Measurements from ENCODE around the gene GAL. TPM values are rescaled to one million over a fixed set of nuclear protein-coding genes. Genes with fewer than 3 reads are reported as not detected.

GAL gene
- total RNA-seq, 5 donors from 2014 or later (not counting 1 experiment from before 2014, with no cell fraction given): 0.35 TPM; not detected in 4

- ChIA-PET CTCF (no interaction called here), POLR2A (no interaction called here)
- H3K36me3 Mint-ChIP-seq: no peaks in the 10 kb centered on the region
- no peak overlapping the region for H3K27ac ChIP-seq (ENCODE audit: low read length)
- H3K9me3 Mint-ChIP-seq: peaks cover 0 to 8% (median 3%) of the 10 kb centered on the region in 3 donors
- H3K9me3 ChIP-seq: no peaks in the 10 kb centered on the region
- no peaks in the 10 kb centered on the region for H3K4me1 ChIP-seq (ENCODE audit: control insufficient read depth in 1 of 2, extremely low read depth in 1 of 2, insufficient read depth in 2 of 2, low read length in 2 of 2)
- peaks cover 9 to 33% of the 10 kb centered on the region in 2 donors for H3K27me3 Mint-ChIP-seq
- H3K27me3 ChIP-seq (replicated peaks in 1 of 2; ENCODE audit: control insufficient read depth in 2 of 2, extremely low read depth in 1 of 2, insufficient read depth in 2 of 2, low read length in 1 of 2): peaks cover 0 to 70% of the 10 kb centered on the region in 2 experiments
- WGBS (ENCODE audit: insufficient coverage): 69% methylated on average over 11 of the region's 12 CpGs
- no peak overlapping the region for H3K4me3 Mint-ChIP-seq
- H3K4me1 Mint-ChIP-seq: no peaks in the 10 kb centered on the region
- no peak for DNase-seq
- H3K4me3 ChIP-seq (ENCODE audit: control insufficient read depth in 1 of 2, extremely low read depth in 1 of 2, low read length in 1 of 2): no peak overlapping the region
- no peaks in the 10 kb centered on the region for H3K36me3 ChIP-seq (ENCODE audit: control insufficient read depth in 2 of 2, extremely low read depth in 1 of 2, insufficient read depth in 1 of 2, low read length in 1 of 2)
- no peak for ATAC-seq (replicated peaks in 1 of 4)
- no peak overlapping the region for H3K27ac Mint-ChIP-seq
Measured at GRCh38 chr11:68652683-68653156, 31.6 kb upstream of the GAL start.

DNA sequence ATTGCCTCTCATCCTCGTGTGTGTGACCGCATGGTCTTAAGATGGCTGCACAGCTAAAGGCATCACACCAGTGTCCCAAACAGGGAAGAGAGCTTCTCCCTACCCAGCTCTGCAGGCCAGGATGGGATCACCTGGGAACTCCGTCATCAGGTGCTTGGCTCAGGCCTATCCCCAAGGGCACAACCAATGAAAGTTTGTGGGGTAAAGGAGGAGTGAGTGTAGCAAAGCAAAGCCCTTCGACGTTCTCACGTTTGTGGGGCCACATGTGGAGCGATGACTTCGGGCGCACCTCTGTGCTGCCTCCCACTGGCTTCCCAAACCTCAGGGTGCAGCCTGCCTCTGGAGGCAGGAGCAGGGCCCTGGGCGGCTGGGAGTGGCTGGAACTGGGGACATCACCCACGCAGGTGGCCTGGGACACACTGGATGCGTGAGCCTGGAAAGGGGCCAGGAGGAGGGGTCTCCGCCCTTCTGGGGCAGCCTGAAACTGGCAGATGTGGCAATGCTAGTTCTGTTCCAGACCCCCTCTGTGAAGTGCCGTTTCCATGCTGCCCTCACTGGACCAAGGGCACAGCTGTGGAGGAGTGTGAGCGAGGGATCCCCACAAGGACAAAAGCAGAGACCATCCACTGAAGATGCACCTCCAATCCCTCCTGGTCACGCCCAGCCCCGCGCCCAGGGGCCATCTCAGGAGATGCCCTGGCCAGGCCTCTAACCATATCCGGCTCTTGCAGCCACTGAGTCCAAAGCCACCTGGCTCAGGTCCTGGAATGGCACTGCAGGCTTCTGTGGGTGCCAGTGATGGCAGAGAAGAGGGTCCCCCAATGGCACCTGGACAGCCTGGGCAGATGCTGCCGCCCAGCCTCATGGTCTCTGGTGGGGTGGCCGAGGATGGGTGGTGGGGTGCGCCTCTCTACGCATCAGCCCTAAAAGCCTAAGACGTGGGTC, 30.6 kb upstream of the GAL start:
- no peaks in the 10 kb centered on the region for H3K9me3 ChIP-seq
- no peak overlapping the region for H3K27ac Mint-ChIP-seq
- DNase-seq (no peak), ATAC-seq (replicated peaks in 1 of 4) (no peak)
- H3K9me3 Mint-ChIP-seq: peaks cover 0 to 8% (median 3%) of the 10 kb centered on the region in 3 donors
- H3K27me3 Mint-ChIP-seq: peaks cover 9 to 38% of the 10 kb centered on the region in 2 donors
- H3K27ac ChIP-seq (ENCODE audit: low read length): no peak overlapping the region
- H3K4me3 Mint-ChIP-seq: no peak overlapping the region
- peaks cover 0 to 69% of the 10 kb centered on the region in 2 experiments for H3K27me3 ChIP-seq (replicated peaks in 1 of 2; ENCODE audit: control insufficient read depth in 2 of 2, extremely low read depth in 1 of 2, insufficient read depth in 2 of 2, low read length in 1 of 2)
- no peaks in the 10 kb centered on the region for H3K4me1 Mint-ChIP-seq
- WGBS (ENCODE audit: insufficient coverage): 75% methylated on average over 16 of the region's 24 CpGs
- no peak overlapping the region for H3K4me3 ChIP-seq (ENCODE audit: control insufficient read depth in 1 of 2, extremely low read depth in 1 of 2, low read length in 1 of 2)
- no peaks in the 10 kb centered on the region for H3K4me1 ChIP-seq (ENCODE audit: control insufficient read depth in 1 of 2, extremely low read depth in 1 of 2, insufficient read depth in 2 of 2, low read length in 2 of 2)
- ChIA-PET POLR2A (no interaction called here), CTCF (no interaction called here)
- H3K36me3 Mint-ChIP-seq: no peaks in the 10 kb centered on the region
- no peaks in the 10 kb centered on the region for H3K36me3 ChIP-seq (ENCODE audit: control insufficient read depth in 2 of 2, extremely low read depth in 1 of 2, insufficient read depth in 1 of 2, low read length in 1 of 2)

DNA sequence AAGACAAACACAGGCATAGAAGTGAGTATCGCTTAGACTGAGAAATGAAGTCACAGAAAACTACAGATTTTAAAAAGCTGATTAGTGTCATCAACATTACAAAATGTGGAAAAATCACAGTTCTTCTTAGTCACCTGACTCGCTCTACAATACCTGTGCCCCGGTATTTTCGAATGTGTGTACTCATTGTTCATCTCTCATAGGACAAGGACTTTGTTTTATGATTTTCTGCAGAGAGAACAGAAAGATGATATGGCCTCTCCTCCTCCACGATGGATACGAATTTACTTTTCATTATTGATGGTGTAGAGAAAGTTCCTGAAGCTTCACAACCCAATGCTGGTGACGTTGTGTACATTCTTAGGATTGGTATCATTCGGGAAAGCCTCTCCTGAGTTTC, 29.4 kb upstream of the GAL start:
- Histone ChIP-seq H3K27ac (ENCODE audit: low read length) (no peak overlapping the region), H3K27me3 (replicated peaks in 1 of 2; ENCODE audit: control insufficient read depth in 2 of 2, extremely low read depth in 1 of 2, insufficient read depth in 2 of 2, low read length in 1 of 2) (peaks cover 0 to 65% of the 10 kb centered on the region in 2 experiments), H3K4me3 (ENCODE audit: control insufficient read depth in 1 of 2, extremely low read depth in 1 of 2, low read length in 1 of 2) (no peak overlapping the region), H3K4me1 (ENCODE audit: control insufficient read depth in 1 of 2, extremely low read depth in 1 of 2, insufficient read depth in 2 of 2, low read length in 2 of 2) (no peaks in the 10 kb centered on the region), H3K36me3 (ENCODE audit: control insufficient read depth in 2 of 2, extremely low read depth in 1 of 2, insufficient read depth in 1 of 2, low read length in 1 of 2) (no peaks in the 10 kb centered on the region), H3K9me3 (no peaks in the 10 kb centered on the region)
- no peak overlapping the region for H3K27ac Mint-ChIP-seq
- H3K36me3 Mint-ChIP-seq: no peaks in the 10 kb centered on the region
- CTCF ChIA-PET: no interaction called here
- peaks cover 5 to 38% of the 10 kb centered on the region in 2 donors for H3K27me3 Mint-ChIP-seq
- DNase-seq (no peak), ATAC-seq (replicated peaks in 1 of 4) (no peak)
- WGBS (ENCODE audit: insufficient coverage): no CpG with 5 or more reads among the region's 8 CpGs
- H3K9me3 Mint-ChIP-seq: peaks cover 0 to 8% (median 3%) of the 10 kb centered on the region in 3 donors
- POLR2A ChIA-PET: no interaction called here
- H3K4me3 Mint-ChIP-seq: no peak overlapping the region
- H3K4me1 Mint-ChIP-seq: no peaks in the 10 kb centered on the region

DNA sequence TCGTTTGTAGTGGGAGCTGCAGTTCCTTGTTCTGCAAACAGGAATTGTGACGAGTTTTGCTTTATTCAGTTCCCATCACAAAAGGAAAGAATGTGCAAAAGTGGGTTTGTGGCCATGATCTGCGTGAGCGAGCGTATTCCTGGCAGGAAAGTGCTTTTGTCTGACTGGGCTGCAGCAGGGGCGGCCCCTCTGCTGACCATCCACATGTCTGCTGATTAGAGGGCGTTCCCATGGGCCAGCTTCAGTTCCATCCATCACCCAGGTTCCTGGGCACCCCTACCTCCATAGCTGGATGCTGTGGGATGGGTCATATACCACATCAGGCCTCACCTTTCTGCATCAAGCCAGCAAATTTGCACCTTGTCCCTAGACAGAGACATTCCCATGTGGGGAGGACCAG, 28.9 kb upstream of the GAL start:
- Histone ChIP-seq H3K27ac (ENCODE audit: low read length) (no peak overlapping the region), H3K4me3 (ENCODE audit: control insufficient read depth in 1 of 2, extremely low read depth in 1 of 2, low read length in 1 of 2) (no peak overlapping the region), H3K36me3 (ENCODE audit: control insufficient read depth in 2 of 2, extremely low read depth in 1 of 2, insufficient read depth in 1 of 2, low read length in 1 of 2) (no peaks in the 10 kb centered on the region), H3K4me1 (ENCODE audit: control insufficient read depth in 1 of 2, extremely low read depth in 1 of 2, insufficient read depth in 2 of 2, low read length in 2 of 2) (no peaks in the 10 kb centered on the region), H3K9me3 (no peaks in the 10 kb centered on the region), H3K27me3 (replicated peaks in 1 of 2; ENCODE audit: control insufficient read depth in 2 of 2, extremely low read depth in 1 of 2, insufficient read depth in 2 of 2, low read length in 1 of 2) (peaks cover 0 to 65% of the 10 kb centered on the region in 2 experiments)
- WGBS (ENCODE audit: insufficient coverage): 69% methylated on average over 5 of the region's 7 CpGs
- DNase-seq: no peak
- ChIA-PET POLR2A (no interaction called here), CTCF (no interaction called here)
- peaks cover 5 to 34% of the 10 kb centered on the region in 2 donors for H3K27me3 Mint-ChIP-seq
- no peak overlapping the region for H3K27ac Mint-ChIP-seq
- no peak overlapping the region for H3K4me3 Mint-ChIP-seq
- peaks cover 0 to 8% (median 3%) of the 10 kb centered on the region in 3 donors for H3K9me3 Mint-ChIP-seq
- no peak for ATAC-seq (replicated peaks in 1 of 4)
- H3K4me1 Mint-ChIP-seq: no peaks in the 10 kb centered on the region
- H3K36me3 Mint-ChIP-seq: no peaks in the 10 kb centered on the region

GRCh38 chr11:68655806-68656205, 28.5 kb upstream of the GAL start:
- Histone ChIP-seq H3K36me3 (ENCODE audit: control insufficient read depth in 2 of 2, extremely low read depth in 1 of 2, insufficient read depth in 1 of 2, low read length in 1 of 2) (no peaks in the 10 kb centered on the region), H3K27me3 (replicated peaks in 1 of 2; ENCODE audit: control insufficient read depth in 2 of 2, extremely low read depth in 1 of 2, insufficient read depth in 2 of 2, low read length in 1 of 2) (peaks cover 0 to 67% of the 10 kb centered on the region in 2 experiments), H3K9me3 (no peaks in the 10 kb centered on the region), H3K4me1 (ENCODE audit: control insufficient read depth in 1 of 2, extremely low read depth in 1 of 2, insufficient read depth in 2 of 2, low read length in 2 of 2) (no peaks in the 10 kb centered on the region), H3K27ac (ENCODE audit: low read length) (no peak overlapping the region), H3K4me3 (ENCODE audit: control insufficient read depth in 1 of 2, extremely low read depth in 1 of 2, low read length in 1 of 2) (no peak overlapping the region)
- Mint-ChIP-seq H3K36me3 (no peaks in the 10 kb centered on the region), H3K4me1 (no peaks in the 10 kb centered on the region), H3K9me3 (peaks cover 0 to 8% (median 3%) of the 10 kb centered on the region in 3 donors), H3K4me3 (no peak overlapping the region), H3K27ac (no peak overlapping the region), H3K27me3 (peaks cover 5 to 34% of the 10 kb centered on the region in 2 donors)
- POLR2A ChIA-PET: no interaction called here
- 83% methylated on average over 6 of the region's 8 CpGs for WGBS (ENCODE audit: insufficient coverage)
- CTCF ChIA-PET: no interaction called here
- ATAC-seq (replicated peaks in 1 of 4): no peak
- no peak for DNase-seq

- no peak overlapping the region for H3K27ac Mint-ChIP-seq
- H3K4me3 Mint-ChIP-seq: no peak overlapping the region
- no peaks in the 10 kb centered on the region for H3K36me3 ChIP-seq (ENCODE audit: control insufficient read depth in 2 of 2, extremely low read depth in 1 of 2, insufficient read depth in 1 of 2, low read length in 1 of 2)
- H3K36me3 Mint-ChIP-seq: no peaks in the 10 kb centered on the region
- 84% methylated on average over 6 of the region's 11 CpGs for WGBS (ENCODE audit: insufficient coverage)
- H3K4me3 ChIP-seq (ENCODE audit: control insufficient read depth in 1 of 2, extremely low read depth in 1 of 2, low read length in 1 of 2): no peak overlapping the region
- no peaks in the 10 kb centered on the region for H3K4me1 ChIP-seq (ENCODE audit: control insufficient read depth in 1 of 2, extremely low read depth in 1 of 2, insufficient read depth in 2 of 2, low read length in 2 of 2)
- POLR2A ChIA-PET: no interaction called here
- peaks cover 6 to 39% of the 10 kb centered on the region in 2 donors for H3K27me3 Mint-ChIP-seq
- peaks cover 0 to 8% (median 3%) of the 10 kb centered on the region in 3 donors for H3K9me3 Mint-ChIP-seq
- no peaks in the 10 kb centered on the region for H3K4me1 Mint-ChIP-seq
- peaks cover 0 to 67% of the 10 kb centered on the region in 2 experiments for H3K27me3 ChIP-seq (replicated peaks in 1 of 2; ENCODE audit: control insufficient read depth in 2 of 2, extremely low read depth in 1 of 2, insufficient read depth in 2 of 2, low read length in 1 of 2)
- no peak for ATAC-seq (replicated peaks in 1 of 4)
- no peak overlapping the region for H3K27ac ChIP-seq (ENCODE audit: low read length)
- H3K9me3 ChIP-seq: no peaks in the 10 kb centered on the region
- no peak for DNase-seq
- CTCF ChIA-PET: no interaction called here
Measured at GRCh38 chr11:68657021-68657780, 27.1 kb upstream of the GAL start.

Measured in T-cell (primary cell).